H1 (cell line): Measurements from ENCODE around the gene CRNKL1. TPM values are rescaled to one million over a fixed set of nuclear protein-coding genes. Genes with fewer than 3 reads are reported as not detected.

Experiments used
- ASH2L ChIP-seq: fragments of 200-600, 300-600 bp; sonication (generic); IDR thresholded peaks from one replicate; pipeline ENCODE4 v1.7.1; 2017; ENCODE audit warnings: low read length
- CEBPB ChIP-seq: IDR thresholded peaks from 2 replicates; pipeline ENCODE4 v1.6.1; 2012; ENCODE audit warnings: low read depth, low read length
- CHD7 ChIP-seq: fragments of 300-600 bp; sonication (generic); IDR thresholded peaks from 2 replicates; pipeline ENCODE4 v1.7.1; 2012; ENCODE audit warnings: low read length, moderate library complexity, mild to moderate bottlenecking, inconsistent platforms; ENCODE audit not compliant: insufficient replicate concordance
- GABPA ChIP-seq: IDR thresholded peaks from 2 replicates; pipeline ENCODE4 v1.6.1; 2011; ENCODE audit warnings: mild to moderate bottlenecking, low read length, moderate library complexity, borderline replicate concordance; ENCODE audit not compliant: insufficient read depth
- POLR2A ChIP-seq, 2 experiments: IDR thresholded peaks; 1 replicate in 1 of 2; 2 replicates in 1 of 2; pipeline ENCODE4 v1.6.1; 2011; ENCODE audit warnings: low read depth in 2 of 2, low read length in 2 of 2, mild to moderate bottlenecking in 2 of 2; ENCODE audit errors: control extremely low read depth in 1 of 2
- POLR2AphosphoS5 ChIP-seq: IDR thresholded peaks from 2 replicates; pipeline ENCODE4 v1.6.1; 2011; ENCODE audit warnings: low read depth, low read length
- RXRA ChIP-seq: IDR thresholded peaks from 2 replicates; pipeline ENCODE4 v1.6.1; 2011; ENCODE audit warnings: low read depth, mild to moderate bottlenecking, low read length, moderate library complexity; ENCODE audit not compliant: insufficient read depth
- SIN3A ChIP-seq, 2 experiments: IDR thresholded peaks in 1 of 2; conservative IDR thresholded peaks in 1 of 2; 2 replicates each; pipeline ENCODE4 v1.6.1; 2011 to 2012; ENCODE audit warnings: low read length in 2 of 2, improper control_type of control experiment in 1 of 2, low read depth in 1 of 2, mild to moderate bottlenecking in 1 of 2
- polyA plus RNA-seq, 7 experiments: library from polyadenylated mRNA; depleted of rRNA in 3 of 7; stranded (reverse) in 5 of 7; unstranded in 2 of 7; fragments of >200 nt in 5 of 7; fragments of 200-250 nt in 2 of 7; gene quantifications; 1 replicate in 5 of 7; 2 replicates in 1 of 7; 4 replicates in 1 of 7; pipeline versions ENCODE4 v1.2.1 to v1.2.3, GENCODE V29; 2011 to 2013; ENCODE audit warnings: missing spikeins in 2 of 7, mixed read lengths in 2 of 7
- total RNA-seq: library from RNA; stranded (reverse); fragmentation: NEBNext Ultra II Directional; extraction: Animal tissue kit (Norgen Biotek cat#: 25700); gene quantifications from 2 replicates; pipeline ENCODE4 v1.2.1, GENCODE V29; 2021

The CRNKL1 gene
- total and polyA plus RNA-seq, 2 of the 8 experiments (the other 6 are each of a cell fraction or from before 2014, with no cell fraction given) = 4.0 to 26.5 TPM

- no peak for TF ChIP-seq CHD7
- no peak for TF ChIP-seq RXRA
- no peak for TF ChIP-seq GABPA
- TF ChIP-seq CEBPB = no peak
- no peak for TF ChIP-seq SIN3A (conservative IDR thresholded peaks at IDR 0.05 in 1 of 2, IDR thresholded peaks at IDR 0.05 in 1 of 2; ENCODE audit: low read depth in 1 of 2, low read length in 2 of 2)
- no peak for TF ChIP-seq POLR2AphosphoS5
- no peak for TF ChIP-seq POLR2A (IDR thresholded peaks at IDR 0.05; ENCODE audit: control extremely low read depth in 1 of 2, low read depth in 2 of 2, low read length in 2 of 2)
- TF ChIP-seq ASH2L = no peak
Measured at GRCh38 chr20:19998990-19999705, 53.1 kb downstream of the CRNKL1 start (continued).
